Measurements from ENCODE around the gene ELAVL1.

ELAVL1 gene

GRCh38 chr19:7978179-7978825 lies 27.1 kb downstream of the ELAVL1 start:
- Histone ChIP-seq H3K4me3 (ENCODE audit: low read depth, low read length) (no peak overlapping the region), H3K79me2 (ENCODE audit: control insufficient read depth, insufficient read depth, low read length, unreplicated experiment) (peaks cover 4% of the 10 kb centered on the region), H2AFZ (ENCODE audit: low read length, unreplicated experiment) (no peak overlapping the region), H3K27me3 (ENCODE audit: insufficient read depth, low read length) (no peaks in the 10 kb centered on the region), H3K4me1 (ENCODE audit: control insufficient read depth, insufficient read depth, low read length, unreplicated experiment) (no peaks in the 10 kb centered on the region), H3K36me3 (ENCODE audit: insufficient read depth, low read length) (no peaks in the 10 kb centered on the region), H3K27ac (ENCODE audit: low read depth, low read length) (no peak overlapping the region)

- Histone ChIP-seq H3K27me3 (ENCODE audit: insufficient read depth, low read length) (no peaks in the 10 kb centered on the region), H3K79me2 (ENCODE audit: control insufficient read depth, insufficient read depth, low read length, unreplicated experiment) (peaks cover 4% of the 10 kb centered on the region), H3K27ac (ENCODE audit: low read depth, low read length) (no peak overlapping the region), H2AFZ (ENCODE audit: low read length, unreplicated experiment) (no peak overlapping the region), H3K4me3 (ENCODE audit: low read depth, low read length) (no peak overlapping the region), H3K36me3 (ENCODE audit: insufficient read depth, low read length) (no peaks in the 10 kb centered on the region), H3K4me1 (ENCODE audit: control insufficient read depth, insufficient read depth, low read length, unreplicated experiment) (no peaks in the 10 kb centered on the region)
Observed at GRCh38 chr19:7977723-7978040, 27.8 kb downstream of the ELAVL1 start.

- H2AFZ ChIP-seq (ENCODE audit: low read length, unreplicated experiment) = no peak overlapping the region
Observed at GRCh38 chr19:7977021-7977722, 28.3 kb downstream of the ELAVL1 start.

GRCh38 chr19:7976461-7976860 lies 29.0 kb downstream of the ELAVL1 start:
- Histone ChIP-seq H3K4me1 (ENCODE audit: control insufficient read depth, insufficient read depth, low read length, unreplicated experiment) (no peaks in the 10 kb centered on the region), H2AFZ (ENCODE audit: low read length, unreplicated experiment) (no peak overlapping the region), H3K4me3 (ENCODE audit: low read depth, low read length) (no peak overlapping the region), H3K79me2 (ENCODE audit: control insufficient read depth, insufficient read depth, low read length, unreplicated experiment) (no peaks in the 10 kb centered on the region), H3K27ac (ENCODE audit: low read depth, low read length) (no peak overlapping the region), H3K36me3 (ENCODE audit: insufficient read depth, low read length) (no peaks in the 10 kb centered on the region), H3K27me3 (ENCODE audit: insufficient read depth, low read length) (no peaks in the 10 kb centered on the region)

More at GRCh38 chr19:7977021-7977722, 28.3 kb downstream of the ELAVL1 start:
- H3K27me3 ChIP-seq (ENCODE audit: insufficient read depth, low read length) = no peaks in the 10 kb centered on the region
- H3K4me1 ChIP-seq (ENCODE audit: control insufficient read depth, insufficient read depth, low read length, unreplicated experiment) = no peaks in the 10 kb centered on the region
- H3K36me3 ChIP-seq (ENCODE audit: insufficient read depth, low read length) = no peaks in the 10 kb centered on the region
- H3K27ac ChIP-seq (ENCODE audit: low read depth, low read length) = no peak overlapping the region
- H3K79me2 ChIP-seq (ENCODE audit: control insufficient read depth, insufficient read depth, low read length, unreplicated experiment) = peaks cover 3% of the 10 kb centered on the region
- H3K4me3 ChIP-seq (ENCODE audit: low read depth, low read length) = no peak overlapping the region

- Histone ChIP-seq H3K4me1 (ENCODE audit: control insufficient read depth, insufficient read depth, low read length, unreplicated experiment) (no peaks in the 10 kb centered on the region), H3K27me3 (ENCODE audit: insufficient read depth, low read length) (no peaks in the 10 kb centered on the region), H3K27ac (ENCODE audit: low read depth, low read length) (no peak overlapping the region), H3K36me3 (ENCODE audit: insufficient read depth, low read length) (no peaks in the 10 kb centered on the region), H3K79me2 (ENCODE audit: control insufficient read depth, insufficient read depth, low read length, unreplicated experiment) (no peaks in the 10 kb centered on the region), H3K4me3 (ENCODE audit: low read depth, low read length) (no peak overlapping the region), H2AFZ (ENCODE audit: low read length, unreplicated experiment) (no peak overlapping the region)
Observed at GRCh38 chr19:7975037-7975436, 30.4 kb downstream of the ELAVL1 start.

GRCh38 chr19:7973883-7974282 lies 31.6 kb downstream of the ELAVL1 start:
- Histone ChIP-seq H3K4me1 (ENCODE audit: control insufficient read depth, insufficient read depth, low read length, unreplicated experiment) (no peaks in the 10 kb centered on the region), H3K27ac (ENCODE audit: low read depth, low read length) (no peak overlapping the region), H2AFZ (ENCODE audit: low read length, unreplicated experiment) (no peak overlapping the region), H3K79me2 (ENCODE audit: control insufficient read depth, insufficient read depth, low read length, unreplicated experiment) (no peaks in the 10 kb centered on the region), H3K36me3 (ENCODE audit: insufficient read depth, low read length) (no peaks in the 10 kb centered on the region), H3K4me3 (ENCODE audit: low read depth, low read length) (no peak overlapping the region), H3K27me3 (ENCODE audit: insufficient read depth, low read length) (no peaks in the 10 kb centered on the region)

GRCh38 chr19:7971553-7972520 lies 33.6 kb downstream of the ELAVL1 start:
- H3K36me3 ChIP-seq (ENCODE audit: insufficient read depth, low read length) = no peaks in the 10 kb centered on the region

GRCh38 chr19:7970716-7971448 lies 34.6 kb downstream of the ELAVL1 start:
- Histone ChIP-seq H3K36me3 (ENCODE audit: insufficient read depth, low read length) (no peaks in the 10 kb centered on the region), H3K4me3 (ENCODE audit: low read depth, low read length) (no peak overlapping the region), H3K27ac (ENCODE audit: low read depth, low read length) (no peak overlapping the region), H3K4me1 (ENCODE audit: control insufficient read depth, insufficient read depth, low read length, unreplicated experiment) (no peaks in the 10 kb centered on the region), H3K27me3 (ENCODE audit: insufficient read depth, low read length) (no peaks in the 10 kb centered on the region), H3K79me2 (ENCODE audit: control insufficient read depth, insufficient read depth, low read length, unreplicated experiment) (no peaks in the 10 kb centered on the region), H2AFZ (ENCODE audit: low read length, unreplicated experiment) (no peak overlapping the region)

More at GRCh38 chr19:7971553-7972520, 33.6 kb downstream of the ELAVL1 start:
- H2AFZ ChIP-seq (ENCODE audit: low read length, unreplicated experiment) = no peak overlapping the region
- no peaks in the 10 kb centered on the region for H3K27me3 ChIP-seq (ENCODE audit: insufficient read depth, low read length)
- no peak overlapping the region for H3K4me3 ChIP-seq (ENCODE audit: low read depth, low read length)
- no peak overlapping the region for H3K27ac ChIP-seq (ENCODE audit: low read depth, low read length)
- no peaks in the 10 kb centered on the region for H3K79me2 ChIP-seq (ENCODE audit: control insufficient read depth, insufficient read depth, low read length, unreplicated experiment)
- H3K4me1 ChIP-seq (ENCODE audit: control insufficient read depth, insufficient read depth, low read length, unreplicated experiment) = no peaks in the 10 kb centered on the region

GRCh38 chr19:7969555-7969939 lies 35.9 kb downstream of the ELAVL1 start:
- H3K27ac ChIP-seq (ENCODE audit: low read depth, low read length) = no peak overlapping the region
- H3K27me3 ChIP-seq (ENCODE audit: insufficient read depth, low read length) = no peaks in the 10 kb centered on the region
- no peaks in the 10 kb centered on the region for H3K4me1 ChIP-seq (ENCODE audit: control insufficient read depth, insufficient read depth, low read length, unreplicated experiment)
- no peaks in the 10 kb centered on the region for H3K79me2 ChIP-seq (ENCODE audit: control insufficient read depth, insufficient read depth, low read length, unreplicated experiment)
- no peaks in the 10 kb centered on the region for H3K36me3 ChIP-seq (ENCODE audit: insufficient read depth, low read length)
- no peak overlapping the region for H3K4me3 ChIP-seq (ENCODE audit: low read depth, low read length)
- no peak overlapping the region for H2AFZ ChIP-seq (ENCODE audit: low read length, unreplicated experiment)

GRCh38 chr19:7968796-7969554 lies 36.5 kb downstream of the ELAVL1 start:
- H3K27me3 ChIP-seq (ENCODE audit: insufficient read depth, low read length) = no peaks in the 10 kb centered on the region
- H3K4me3 ChIP-seq (ENCODE audit: low read depth, low read length) = no peak overlapping the region
- H3K27ac ChIP-seq (ENCODE audit: low read depth, low read length) = no peak overlapping the region
- no peaks in the 10 kb centered on the region for H3K36me3 ChIP-seq (ENCODE audit: insufficient read depth, low read length)
- H3K79me2 ChIP-seq (ENCODE audit: control insufficient read depth, insufficient read depth, low read length, unreplicated experiment) = no peaks in the 10 kb centered on the region
- H2AFZ ChIP-seq (ENCODE audit: low read length, unreplicated experiment) = no peak overlapping the region
- no peaks in the 10 kb centered on the region for H3K4me1 ChIP-seq (ENCODE audit: control insufficient read depth, insufficient read depth, low read length, unreplicated experiment)
